Neural cell (in vitro differentiated cells): ENCODE results near the gene CCSER2. TPM values are rescaled to one million over a fixed set of nuclear protein-coding genes. Genes with fewer than 3 reads are reported as not detected.

Experiments
- H2AFZ ChIP-seq: fragments of 200-600, 300-800 bp; sonication (generic), shearing (Covaris generic); 2 replicates; pipeline ENCODE4 v1.6.0; 2014; ENCODE audit warnings: low read depth, mild to moderate bottlenecking, antibody characterized with exemption, low read length, moderate library complexity
- H3F3A ChIP-seq: fragments of 200-600 bp; shearing (Covaris generic); 2 replicates; pipeline ENCODE4 v1.6.1; 2016; ENCODE audit warnings: mild to moderate bottlenecking, moderate library complexity, mixed read lengths, antibody characterized with exemption, low read length; ENCODE audit not compliant: insufficient read depth, poor library complexity, severe bottlenecking
- H3K27ac ChIP-seq: fragments of 200-600, 300-800 bp; sonication (generic), shearing (Covaris generic); 2 replicates; pipeline ENCODE4 v1.5.1; 2014; ENCODE audit warnings: mild to moderate bottlenecking, low read length, moderate library complexity
- H3K27me3 ChIP-seq: fragments of 300-800, 200-600 bp; sonication (generic), shearing (Covaris generic); 2 replicates; pipeline ENCODE4 v1.6.0; 2014; ENCODE audit warnings: mild to moderate bottlenecking, low read depth, low read length, moderate library complexity; ENCODE audit not compliant: insufficient read depth
- H3K36me3 ChIP-seq: fragments of 300-800, 200-600 bp; sonication (generic), shearing (Covaris generic); 2 replicates; pipeline ENCODE4 v1.5.1; 2014; ENCODE audit warnings: mild to moderate bottlenecking, antibody characterized with exemption, low read length, moderate library complexity; ENCODE audit not compliant: insufficient read depth
- H3K4me2 ChIP-seq: fragments of 300-800, 200-600 bp; sonication (generic), shearing (Covaris generic); 2 replicates; pipeline ENCODE4 v1.6.0; 2014; ENCODE audit warnings: mild to moderate bottlenecking, low read length
- H3K4me3 ChIP-seq: fragments of 300-800, 200-600 bp; sonication (generic), shearing (Covaris generic); 2 replicates; pipeline ENCODE4 v1.5.1; 2014; ENCODE audit warnings: mild to moderate bottlenecking, low read length, moderate library complexity
- H3K79me2 ChIP-seq: fragments of 200-600 bp; shearing (Covaris generic); replicated peaks from 2 replicates; pipeline ENCODE4 v1.6.0; 2014; ENCODE audit warnings: mild to moderate bottlenecking, low read length, moderate library complexity; ENCODE audit not compliant: insufficient read depth
- H3K9ac ChIP-seq: fragments of 300-800, 200-600 bp; sonication (generic), shearing (Covaris generic); 2 replicates; pipeline ENCODE4 v1.6.1; 2016; ENCODE audit warnings: mild to moderate bottlenecking, low read length, mixed read lengths
- H3K9me2 ChIP-seq: fragments of 200-600 bp; shearing (Covaris generic); 2 replicates; pipeline ENCODE4 v1.6.1; 2016; ENCODE audit warnings: mild to moderate bottlenecking, low read length, mixed read lengths; ENCODE audit not compliant: insufficient read depth
- H3K9me3 ChIP-seq: fragments of 200-600, 300-800 bp; sonication (generic), shearing (Covaris generic); 2 replicates; pipeline ENCODE4 v1.6.1; 2016; ENCODE audit warnings: mild to moderate bottlenecking, mixed run types, low read length, moderate library complexity, mixed read lengths
- H4K20me1 ChIP-seq: fragments of 200-600 bp; shearing (Covaris generic); 2 replicates; pipeline ENCODE4 v1.6.1; 2016; ENCODE audit warnings: mild to moderate bottlenecking, mixed run types; ENCODE audit not compliant: insufficient read depth
- MXI1 ChIP-seq: fragments of 450-650 bp; conservative IDR thresholded peaks from 2 replicates; pipeline ENCODE4 v1.6.1; 2014; ENCODE audit warnings: antibody characterized with exemption, mild to moderate bottlenecking; ENCODE audit not compliant: poor library complexity, severe bottlenecking
- SMC3 ChIP-seq: fragments of 450-650 bp; conservative IDR thresholded peaks from 2 replicates; pipeline ENCODE4 v1.6.1; 2014; ENCODE audit warnings: antibody characterized with exemption, mild to moderate bottlenecking, moderate library complexity; ENCODE audit not compliant: poor library complexity
- polyA plus RNA-seq: library from polyadenylated mRNA; depleted of rRNA; stranded (reverse); fragments of >200 nt; gene quantifications from 2 replicates; pipeline ENCODE4 v1.2.3, GENCODE V29; 2014

The CCSER2 gene
- polyA plus RNA-seq, 1 donor from 2014 or later: 38.3 TPM

DNA sequence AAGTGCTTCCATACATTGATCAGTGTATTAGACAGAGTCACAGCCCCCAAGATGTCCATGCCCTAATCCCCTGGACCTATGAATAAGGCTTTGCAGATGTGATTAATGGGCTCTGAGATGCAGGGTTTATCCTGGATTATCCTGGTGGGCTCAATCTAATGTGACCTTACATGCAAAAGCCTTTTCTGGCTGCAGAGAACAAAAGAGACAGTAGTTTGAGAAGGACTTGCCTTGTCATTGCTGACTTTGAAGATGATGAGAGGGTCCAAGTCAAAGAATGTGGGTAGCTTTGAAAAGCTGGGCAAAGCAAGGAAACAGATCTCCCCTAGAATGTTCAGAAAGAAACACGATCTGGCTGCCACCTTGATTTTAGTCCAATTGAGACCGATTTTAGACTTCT, 238.7 kb downstream of the CCSER2 start:
- Histone ChIP-seq H3K4me2 (no peak overlapping the region), H3K4me3 (no peak overlapping the region)

More for the DNA sequence above, 238.7 kb downstream of the CCSER2 start:
- TF ChIP-seq SMC3 (no peak), MXI1 (no peak)
- H3K9ac ChIP-seq: no peak overlapping the region
- no peak overlapping the region for H3K27ac ChIP-seq
- no peaks in the 10 kb centered on the region for H3K36me3 ChIP-seq
- H3K9me3 ChIP-seq: no peaks in the 10 kb centered on the region
- no peaks in the 10 kb centered on the region for H3K27me3 ChIP-seq
- H4K20me1 ChIP-seq: no peaks in the 10 kb centered on the region
- no peaks in the 10 kb centered on the region for H3F3A ChIP-seq
- H3K79me2 ChIP-seq: no peaks in the 10 kb centered on the region
- H2AFZ ChIP-seq: no peak overlapping the region
- H3K9me2 ChIP-seq: no peaks in the 10 kb centered on the region

Other genes starting within 250 kb of the CCSER2 start
- 280 and 306 TPM in 2 replicates for gene GHITM, start 189.1 kb upstream of the CCSER2 start, polyA plus RNA-seq
- not detected in 2 replicates for gene GPR15LG, start 154.8 kb upstream of the CCSER2 start, polyA plus RNA-seq
- 1.9 and 3.3 TPM in 2 replicates for gene CDHR1, start 134.1 kb upstream of the CCSER2 start, polyA plus RNA-seq
- gene LRIT2, start 103.0 kb upstream of the CCSER2 start, polyA plus RNA-seq: not detected in 2 replicates
- not detected in 2 replicates for gene LRIT1, start 87.0 kb upstream of the CCSER2 start, polyA plus RNA-seq
- gene RGR, start 83.5 kb upstream of the CCSER2 start, polyA plus RNA-seq: not detected in 2 replicates